Liver (tissue), 9 donors: ENCODE measurements around the gene SPTB. TPM values are rescaled to one million over a fixed set of nuclear protein-coding genes. Genes with fewer than 3 reads are reported as not detected.

Experiments used
- DNase-seq: peaks from one replicate; pipeline ENCODE4 v3.0.0-alpha.2; 2017; ENCODE audit warnings: low spot score
- H3K27ac ChIP-seq, 2 donors: one replicate each; pipeline ENCODE4 v1.7.0; 2013; ENCODE audit warnings: inconsistent platforms in 2 of 2, low read length in 2 of 2, control low read depth in 1 of 2, low read depth in 1 of 2, mild to moderate bottlenecking in 1 of 2
- H3K27me3 ChIP-seq, 4 donors: one replicate each; pipeline versions ENCODE4 v1.6.1 to v1.7.0; 2013; ENCODE audit warnings: low read length in 3 of 4, inconsistent platforms in 1 of 4, mild to moderate bottlenecking in 1 of 4, moderate library complexity in 1 of 4; ENCODE audit not compliant: control insufficient read depth in 4 of 4, insufficient read depth in 4 of 4
- H3K36me3 ChIP-seq, 4 donors: one replicate each; pipeline versions ENCODE4 v1.6.1 to v1.7.0; 2013; ENCODE audit warnings: low read length in 3 of 4, mild to moderate bottlenecking in 3 of 4, low read depth in 1 of 4, moderate library complexity in 1 of 4; ENCODE audit not compliant: control insufficient read depth in 4 of 4, insufficient read depth in 3 of 4
- H3K4me1 ChIP-seq, 4 donors: one replicate each; pipeline versions ENCODE4 v1.6.1 to v1.7.0; 2013; ENCODE audit warnings: low read length in 3 of 4, mild to moderate bottlenecking in 3 of 4, moderate library complexity in 1 of 4; ENCODE audit not compliant: control insufficient read depth in 4 of 4, insufficient read depth in 4 of 4
- H3K4me3 ChIP-seq, 3 donors: one replicate each; pipeline versions ENCODE4 v1.6.1 to v1.7.0; 2013; ENCODE audit warnings: low read length in 3 of 3, control low read depth in 1 of 3, low read depth in 1 of 3, mild to moderate bottlenecking in 1 of 3
- H3K9ac ChIP-seq, 2 donors: one replicate each; pipeline ENCODE4 v1.7.0; 2013; ENCODE audit warnings: low read length in 2 of 2, mild to moderate bottlenecking in 2 of 2, moderate library complexity in 2 of 2, control low read depth in 1 of 2, low read depth in 1 of 2
- H3K9me3 ChIP-seq, 4 donors: one replicate each; pipeline versions ENCODE4 v1.6.1 to v1.7.0; 2013; ENCODE audit warnings: low read length in 3 of 4; ENCODE audit not compliant: control insufficient read depth in 4 of 4
- FOXA2 ChIP-seq: IDR thresholded peaks from 2 replicates; pipeline ENCODE4 v1.6.1; 2016; ENCODE audit warnings: antibody characterized with exemption
- GABPA ChIP-seq, 2 donors: IDR thresholded peaks in 1 of 2; conservative IDR thresholded peaks in 1 of 2; 2 replicates each; pipeline ENCODE4 v1.6.1; 2016; ENCODE audit warnings: antibody characterized with exemption in 2 of 2, mild to moderate bottlenecking in 1 of 2, moderate library complexity in 1 of 2
- JUND ChIP-seq, 2 donors: IDR thresholded peaks; 2 replicates each; pipeline ENCODE4 v1.6.1; 2016; ENCODE audit warnings: antibody characterized with exemption in 2 of 2
- NR2F2 ChIP-seq: IDR thresholded peaks from 2 replicates; pipeline ENCODE4 v1.6.1; 2016; ENCODE audit warnings: antibody characterized with exemption
- RAD21 ChIP-seq, 2 donors: IDR thresholded peaks; 2 replicates each; pipeline ENCODE4 v1.6.1; 2016; ENCODE audit warnings: antibody characterized with exemption in 2 of 2, mild to moderate bottlenecking in 2 of 2
- RXRA ChIP-seq, 2 donors: IDR thresholded peaks; 2 replicates each; pipeline ENCODE4 v1.6.1; 2017 to 2018; ENCODE audit warnings: antibody characterized with exemption in 2 of 2, mild to moderate bottlenecking in 1 of 2
- SP1 ChIP-seq: IDR thresholded peaks from 2 replicates; pipeline ENCODE4 v1.6.1; 2018; ENCODE audit warnings: antibody characterized with exemption, mild to moderate bottlenecking
- TAF1 ChIP-seq: conservative IDR thresholded peaks from 2 replicates; pipeline ENCODE4 v1.6.1; 2016; ENCODE audit warnings: antibody characterized with exemption, mild to moderate bottlenecking
- YY1 ChIP-seq: IDR thresholded peaks from 2 replicates; pipeline ENCODE4 v1.6.1; 2016; ENCODE audit warnings: antibody characterized with exemption, mild to moderate bottlenecking
- WGBS: extraction: QIAGEN DNeasy Blood & Tissue Kit; methylation state at CpG from one replicate; pipeline ENCODE4 v1.1.7; 2013; 5-methylcytosine and 5-hydroxymethylcytosine counted together
- polyA plus RNA-seq, 2 donors: library from polyadenylated mRNA; stranded (reverse) in 1 of 2; unstranded in 1 of 2; fragments of 200-250 nt in 1 of 2; fragments of >200 nt in 1 of 2; fragmentation: Nextera tagmentation in 1 of 2; extraction: Ambion mirVana in 1 of 2; gene quantifications; one replicate each; pipeline versions ENCODE4 v1.2.1 to v1.2.3, GENCODE V29; 2013 to 2015
- total RNA-seq, 2 donors: library from RNA; depleted of rRNA; stranded (reverse); fragments of >200 nt; gene quantifications; one replicate each; pipeline ENCODE4 v1.2.3, GENCODE V29; 2014
- TF ChIP-seq, protein P1 (sequence below): IDR thresholded peaks from 2 replicates; pipeline ENCODE4 v1.6.1; 2016; ENCODE audit warnings: antibody characterized with exemption, mild to moderate bottlenecking
- TF ChIP-seq, protein P2 (sequence below): IDR thresholded peaks from 2 replicates; pipeline ENCODE4 v1.6.1; 2016; ENCODE audit warnings: antibody characterized with exemption
- TF ChIP-seq, protein P3 (sequence below): fragments of 150-350 bp; IDR thresholded peaks from 2 replicates; pipeline ENCODE4 v1.5.1; 2017; ENCODE audit warnings: improper control_type of control experiment, low read depth, low read length; ENCODE audit not compliant: missing input control
- TF ChIP-seq, protein P4 (sequence below): IDR thresholded peaks from 2 replicates; pipeline ENCODE4 v1.6.1; 2016; ENCODE audit warnings: antibody characterized with exemption
- TF ChIP-seq, protein P5 (sequence below): IDR thresholded peaks from 2 replicates; pipeline ENCODE4 v1.6.1; 2016; ENCODE audit warnings: antibody characterized with exemption
- donor health status: healthy.
- donor health status: healthy.
- donor health status: healthy.
- donor health status: healthy.
- donor health status: healthy.

The SPTB gene
- total and polyA plus RNA-seq, 4 donors, result 0.12 to 332 (median 0.26) TPM

DNA sequence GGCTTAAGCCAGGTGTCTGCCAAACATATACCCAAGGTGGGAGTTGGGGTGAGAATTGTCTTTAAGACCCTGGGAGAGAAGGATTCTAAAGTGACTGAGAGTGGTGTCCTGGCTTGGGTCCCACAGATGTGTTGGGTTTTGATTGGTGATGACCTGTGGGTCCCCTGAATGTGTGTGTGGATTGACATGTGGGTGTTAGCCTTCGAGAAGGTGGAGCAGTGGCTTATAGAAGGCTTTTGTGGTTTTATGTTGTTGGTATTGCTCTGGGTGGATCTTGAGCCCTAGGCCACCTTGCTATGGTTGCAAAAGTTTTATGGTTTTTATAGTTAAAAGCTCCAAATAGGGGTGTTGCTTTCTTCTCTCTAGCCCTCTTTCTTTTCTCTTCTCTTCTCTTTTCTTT is 145.8 kb downstream of the SPTB start:
- DNase-seq, result no peak
- H3K27ac ChIP-seq, result no peak overlapping the region
- H3K4me1 ChIP-seq, result peaks cover 0 to 10% (median 5%) of the 10 kb centered on the region in 4 donors
- H3K27me3 ChIP-seq, result no peaks in the 10 kb centered on the region
- H3K9me3 ChIP-seq, result no peaks in the 10 kb centered on the region
- TF ChIP-seq RAD21 (IDR thresholded peaks at IDR 0.05), result no peak
- no peak for TF ChIP-seq FOXA2
- no peak for TF ChIP-seq GABPA (IDR thresholded peaks at IDR 0.05 in 1 of 2, conservative IDR thresholded peaks at IDR 0.05 in 1 of 2)
- no peak for TF ChIP-seq RXRA (IDR thresholded peaks at IDR 0.05)
- no peak for TF ChIP-seq JUND (IDR thresholded peaks at IDR 0.05)
- no peak for TF ChIP-seq NR2F2
- TF ChIP-seq, protein P1, sequence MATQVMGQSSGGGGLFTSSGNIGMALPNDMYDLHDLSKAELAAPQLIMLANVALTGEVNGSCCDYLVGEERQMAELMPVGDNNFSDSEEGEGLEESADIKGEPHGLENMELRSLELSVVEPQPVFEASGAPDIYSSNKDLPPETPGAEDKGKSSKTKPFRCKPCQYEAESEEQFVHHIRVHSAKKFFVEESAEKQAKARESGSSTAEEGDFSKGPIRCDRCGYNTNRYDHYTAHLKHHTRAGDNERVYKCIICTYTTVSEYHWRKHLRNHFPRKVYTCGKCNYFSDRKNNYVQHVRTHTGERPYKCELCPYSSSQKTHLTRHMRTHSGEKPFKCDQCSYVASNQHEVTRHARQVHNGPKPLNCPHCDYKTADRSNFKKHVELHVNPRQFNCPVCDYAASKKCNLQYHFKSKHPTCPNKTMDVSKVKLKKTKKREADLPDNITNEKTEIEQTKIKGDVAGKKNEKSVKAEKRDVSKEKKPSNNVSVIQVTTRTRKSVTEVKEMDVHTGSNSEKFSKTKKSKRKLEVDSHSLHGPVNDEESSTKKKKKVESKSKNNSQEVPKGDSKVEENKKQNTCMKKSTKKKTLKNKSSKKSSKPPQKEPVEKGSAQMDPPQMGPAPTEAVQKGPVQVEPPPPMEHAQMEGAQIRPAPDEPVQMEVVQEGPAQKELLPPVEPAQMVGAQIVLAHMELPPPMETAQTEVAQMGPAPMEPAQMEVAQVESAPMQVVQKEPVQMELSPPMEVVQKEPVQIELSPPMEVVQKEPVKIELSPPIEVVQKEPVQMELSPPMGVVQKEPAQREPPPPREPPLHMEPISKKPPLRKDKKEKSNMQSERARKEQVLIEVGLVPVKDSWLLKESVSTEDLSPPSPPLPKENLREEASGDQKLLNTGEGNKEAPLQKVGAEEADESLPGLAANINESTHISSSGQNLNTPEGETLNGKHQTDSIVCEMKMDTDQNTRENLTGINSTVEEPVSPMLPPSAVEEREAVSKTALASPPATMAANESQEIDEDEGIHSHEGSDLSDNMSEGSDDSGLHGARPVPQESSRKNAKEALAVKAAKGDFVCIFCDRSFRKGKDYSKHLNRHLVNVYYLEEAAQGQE, result no peak
- TF ChIP-seq, protein P2, sequence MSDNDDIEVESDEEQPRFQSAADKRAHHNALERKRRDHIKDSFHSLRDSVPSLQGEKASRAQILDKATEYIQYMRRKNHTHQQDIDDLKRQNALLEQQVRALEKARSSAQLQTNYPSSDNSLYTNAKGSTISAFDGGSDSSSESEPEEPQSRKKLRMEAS, result no peak
- no peak for TF ChIP-seq YY1
- no peak for TF ChIP-seq TAF1
- no peak for TF ChIP-seq SP1
- TF ChIP-seq, protein P3, sequence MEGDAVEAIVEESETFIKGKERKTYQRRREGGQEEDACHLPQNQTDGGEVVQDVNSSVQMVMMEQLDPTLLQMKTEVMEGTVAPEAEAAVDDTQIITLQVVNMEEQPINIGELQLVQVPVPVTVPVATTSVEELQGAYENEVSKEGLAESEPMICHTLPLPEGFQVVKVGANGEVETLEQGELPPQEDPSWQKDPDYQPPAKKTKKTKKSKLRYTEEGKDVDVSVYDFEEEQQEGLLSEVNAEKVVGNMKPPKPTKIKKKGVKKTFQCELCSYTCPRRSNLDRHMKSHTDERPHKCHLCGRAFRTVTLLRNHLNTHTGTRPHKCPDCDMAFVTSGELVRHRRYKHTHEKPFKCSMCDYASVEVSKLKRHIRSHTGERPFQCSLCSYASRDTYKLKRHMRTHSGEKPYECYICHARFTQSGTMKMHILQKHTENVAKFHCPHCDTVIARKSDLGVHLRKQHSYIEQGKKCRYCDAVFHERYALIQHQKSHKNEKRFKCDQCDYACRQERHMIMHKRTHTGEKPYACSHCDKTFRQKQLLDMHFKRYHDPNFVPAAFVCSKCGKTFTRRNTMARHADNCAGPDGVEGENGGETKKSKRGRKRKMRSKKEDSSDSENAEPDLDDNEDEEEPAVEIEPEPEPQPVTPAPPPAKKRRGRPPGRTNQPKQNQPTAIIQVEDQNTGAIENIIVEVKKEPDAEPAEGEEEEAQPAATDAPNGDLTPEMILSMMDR, result no peak
- peaks cover 5 to 44% (median 29%) of the 10 kb centered on the region in 4 donors for H3K36me3 ChIP-seq
- H3K4me3 ChIP-seq, result no peak overlapping the region
- no peak overlapping the region for H3K9ac ChIP-seq
- 83% methylated on average over 1 of the region's 1 CpG for WGBS

DNA sequence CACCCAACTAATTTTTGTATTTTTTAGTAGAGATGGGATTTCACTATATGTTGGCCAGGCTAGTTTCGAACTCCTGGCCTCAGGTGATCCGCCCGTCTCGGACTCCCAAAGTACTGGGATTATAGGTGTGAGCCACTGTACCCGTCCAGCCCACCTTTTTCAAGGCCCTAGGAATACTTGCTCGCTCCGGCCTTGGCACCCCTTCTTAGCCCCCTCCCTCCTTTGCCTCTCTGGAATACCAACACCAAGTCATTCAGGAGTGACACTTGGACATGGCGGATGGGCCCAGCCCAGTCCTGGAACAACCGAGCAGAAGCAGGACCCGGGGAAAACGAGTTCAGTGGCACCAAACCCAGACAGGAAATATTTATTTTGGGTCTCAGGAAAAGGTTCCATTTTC is 146.4 kb downstream of the SPTB start:
- Histone ChIP-seq H3K9me3 (no peaks in the 10 kb centered on the region), H3K4me1 (peaks cover 0 to 10% (median 5%) of the 10 kb centered on the region in 4 donors), H3K27me3 (no peaks in the 10 kb centered on the region), H3K27ac (no peak overlapping the region), H3K9ac (no peak overlapping the region), H3K4me3 (no peak overlapping the region), H3K36me3 (peaks cover 7 to 43% (median 31%) of the 10 kb centered on the region in 4 donors)
- no peak for DNase-seq
- TF ChIP-seq YY1 (no peak), RAD21 (IDR thresholded peaks at IDR 0.05) (no peak)
- TF ChIP-seq, protein P4, sequence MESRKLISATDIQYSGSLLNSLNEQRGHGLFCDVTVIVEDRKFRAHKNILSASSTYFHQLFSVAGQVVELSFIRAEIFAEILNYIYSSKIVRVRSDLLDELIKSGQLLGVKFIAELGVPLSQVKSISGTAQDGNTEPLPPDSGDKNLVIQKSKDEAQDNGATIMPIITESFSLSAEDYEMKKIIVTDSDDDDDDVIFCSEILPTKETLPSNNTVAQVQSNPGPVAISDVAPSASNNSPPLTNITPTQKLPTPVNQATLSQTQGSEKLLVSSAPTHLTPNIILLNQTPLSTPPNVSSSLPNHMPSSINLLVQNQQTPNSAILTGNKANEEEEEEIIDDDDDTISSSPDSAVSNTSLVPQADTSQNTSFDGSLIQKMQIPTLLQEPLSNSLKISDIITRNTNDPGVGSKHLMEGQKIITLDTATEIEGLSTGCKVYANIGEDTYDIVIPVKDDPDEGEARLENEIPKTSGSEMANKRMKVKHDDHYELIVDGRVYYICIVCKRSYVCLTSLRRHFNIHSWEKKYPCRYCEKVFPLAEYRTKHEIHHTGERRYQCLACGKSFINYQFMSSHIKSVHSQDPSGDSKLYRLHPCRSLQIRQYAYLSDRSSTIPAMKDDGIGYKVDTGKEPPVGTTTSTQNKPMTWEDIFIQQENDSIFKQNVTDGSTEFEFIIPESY, result no peak
- TF ChIP-seq, protein P5, sequence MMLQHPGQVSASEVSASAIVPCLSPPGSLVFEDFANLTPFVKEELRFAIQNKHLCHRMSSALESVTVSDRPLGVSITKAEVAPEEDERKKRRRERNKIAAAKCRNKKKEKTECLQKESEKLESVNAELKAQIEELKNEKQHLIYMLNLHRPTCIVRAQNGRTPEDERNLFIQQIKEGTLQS, result no peak
- 94% methylated on average over 11 of the region's 11 CpGs for whole genome bisulfite sequencing
